HFF-Myc (cell line): Measurements from ENCODE around the gene HNF4A.

Experiments used
- DNase-seq: peaks from one replicate; pipeline ENCODE4 v3.0.0-alpha.2; 2011; ENCODE audit warnings: low read depth; ENCODE audit errors: extremely low read depth
- H3K4me3 ChIP-seq: replicated peaks from 2 replicates; pipeline ENCODE4 v1.5.1; 2011; ENCODE audit warnings: low read depth, mild to moderate bottlenecking, control low read depth, low read length
- CTCF ChIP-seq: IDR thresholded peaks from 2 replicates; pipeline ENCODE4 v1.5.1; 2012; ENCODE audit warnings: mild to moderate bottlenecking, low read depth, low read length, control low read depth; ENCODE audit errors: missing control alignments

The HNF4A gene

DNA sequence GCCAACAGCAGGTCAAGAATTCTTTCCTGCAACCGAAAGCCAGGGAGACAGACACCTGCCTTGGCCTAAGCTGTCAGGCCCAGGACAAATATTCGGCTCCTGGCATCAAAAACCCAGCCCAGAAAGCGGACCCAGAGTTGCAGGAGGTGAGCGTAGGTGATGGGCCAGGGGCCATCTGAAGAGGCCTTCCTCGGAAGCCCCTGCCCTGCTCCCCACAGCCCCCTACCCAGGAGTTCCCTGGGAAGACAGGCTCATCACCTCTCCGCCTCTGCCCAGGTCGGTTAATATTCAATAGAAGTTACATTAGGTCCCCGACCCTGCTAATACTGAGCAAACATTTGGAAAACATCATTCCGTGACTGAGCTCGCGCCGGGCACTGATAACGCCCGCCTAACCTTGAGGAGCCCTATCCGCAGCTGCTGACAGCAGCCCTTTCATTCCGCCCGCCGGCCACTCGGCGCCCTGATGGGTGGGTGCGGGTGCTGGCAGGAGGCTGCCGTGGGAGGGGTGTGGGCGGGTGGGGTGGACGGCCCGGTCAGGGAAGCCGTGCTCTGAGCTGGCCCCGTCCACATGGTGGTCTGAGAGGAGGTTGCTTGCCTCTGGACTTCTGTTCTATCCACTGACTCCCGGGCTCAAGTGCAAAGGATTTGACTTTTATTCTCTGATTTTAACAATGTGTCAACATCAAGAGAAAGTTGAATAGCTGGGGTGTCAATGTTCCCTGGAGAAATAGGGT is 55.7 kb downstream of the HNF4A start:
- DNase-seq = no peak
- no peak for TF ChIP-seq CTCF
- H3K4me3 ChIP-seq = no peak overlapping the region

GRCh38 chr20:44411757-44412401 is 56.4 kb downstream of the HNF4A start:
- no peak for DNase-seq
- no peak overlapping the region for H3K4me3 ChIP-seq
- no peak for TF ChIP-seq CTCF

DNA sequence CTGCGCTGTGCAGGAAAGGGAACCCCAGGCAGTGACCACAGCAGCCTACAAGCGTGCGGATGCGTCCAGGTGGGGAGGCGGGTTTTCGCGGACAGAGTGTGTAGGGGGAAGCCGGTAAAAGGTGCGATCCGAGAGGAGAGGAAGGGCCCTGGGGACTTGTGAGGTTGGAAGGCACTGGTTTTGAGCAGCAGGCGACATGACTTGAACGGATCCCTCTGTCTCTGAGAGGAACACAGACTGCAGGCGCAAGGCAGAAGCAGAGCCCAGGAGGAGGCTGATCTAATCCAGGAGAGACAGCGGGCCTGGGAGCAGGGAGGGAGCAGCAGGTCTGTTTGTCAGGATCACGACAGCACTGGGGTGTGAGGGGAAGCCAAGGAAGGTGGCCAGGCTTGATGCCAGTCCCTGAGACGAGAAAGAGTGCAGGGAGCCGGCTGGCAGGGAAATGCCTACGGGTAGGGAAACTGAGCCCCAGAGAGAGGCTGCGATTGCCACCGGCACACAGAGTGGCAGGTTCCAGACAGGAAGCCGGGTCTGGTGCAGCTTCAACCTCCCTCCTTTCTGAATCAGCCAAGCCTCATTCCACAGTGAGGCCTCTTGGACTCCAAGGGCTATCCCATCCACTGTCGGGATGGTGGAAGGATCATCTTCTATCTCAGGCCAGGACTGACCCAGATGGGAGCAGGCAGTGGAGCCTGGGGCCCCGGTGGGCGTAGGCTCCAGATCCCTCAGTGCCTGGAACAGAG is 57.1 kb downstream of the HNF4A start:
- no peak overlapping the region for H3K4me3 ChIP-seq
- TF ChIP-seq CTCF = no peak
- no peak for DNase-seq

GRCh38 chr20:44413575-44414345 is 58.3 kb downstream of the HNF4A start:
- no peak for TF ChIP-seq CTCF
- no peak for DNase-seq
- no peak overlapping the region for H3K4me3 ChIP-seq

DNA sequence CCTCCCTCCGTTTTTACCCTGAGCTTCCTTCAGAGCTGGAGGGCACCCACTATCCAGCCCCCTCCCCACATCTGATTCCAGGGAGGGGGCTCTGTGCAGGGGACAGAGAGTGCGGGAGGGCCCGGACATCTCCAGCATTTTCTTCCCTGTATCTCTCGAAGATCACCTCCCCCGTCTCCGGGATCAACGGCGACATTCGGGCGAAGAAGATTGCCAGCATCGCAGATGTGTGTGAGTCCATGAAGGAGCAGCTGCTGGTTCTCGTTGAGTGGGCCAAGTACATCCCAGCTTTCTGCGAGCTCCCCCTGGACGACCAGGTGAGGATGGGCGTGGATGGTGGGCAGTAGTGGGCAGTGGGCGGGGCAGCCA is 58.8 kb downstream of the HNF4A start:
- no peak overlapping the region for H3K4me3 ChIP-seq
- DNase-seq = no peak
- TF ChIP-seq CTCF = no peak

- H3K4me3 ChIP-seq = no peak overlapping the region
- no peak for DNase-seq
- TF ChIP-seq CTCF = no peak
These were observed 59.3 kb downstream of the HNF4A start for GRCh38 chr20:44414808-44415207.
